ENCODE data around the gene KCNT2.

DNA sequence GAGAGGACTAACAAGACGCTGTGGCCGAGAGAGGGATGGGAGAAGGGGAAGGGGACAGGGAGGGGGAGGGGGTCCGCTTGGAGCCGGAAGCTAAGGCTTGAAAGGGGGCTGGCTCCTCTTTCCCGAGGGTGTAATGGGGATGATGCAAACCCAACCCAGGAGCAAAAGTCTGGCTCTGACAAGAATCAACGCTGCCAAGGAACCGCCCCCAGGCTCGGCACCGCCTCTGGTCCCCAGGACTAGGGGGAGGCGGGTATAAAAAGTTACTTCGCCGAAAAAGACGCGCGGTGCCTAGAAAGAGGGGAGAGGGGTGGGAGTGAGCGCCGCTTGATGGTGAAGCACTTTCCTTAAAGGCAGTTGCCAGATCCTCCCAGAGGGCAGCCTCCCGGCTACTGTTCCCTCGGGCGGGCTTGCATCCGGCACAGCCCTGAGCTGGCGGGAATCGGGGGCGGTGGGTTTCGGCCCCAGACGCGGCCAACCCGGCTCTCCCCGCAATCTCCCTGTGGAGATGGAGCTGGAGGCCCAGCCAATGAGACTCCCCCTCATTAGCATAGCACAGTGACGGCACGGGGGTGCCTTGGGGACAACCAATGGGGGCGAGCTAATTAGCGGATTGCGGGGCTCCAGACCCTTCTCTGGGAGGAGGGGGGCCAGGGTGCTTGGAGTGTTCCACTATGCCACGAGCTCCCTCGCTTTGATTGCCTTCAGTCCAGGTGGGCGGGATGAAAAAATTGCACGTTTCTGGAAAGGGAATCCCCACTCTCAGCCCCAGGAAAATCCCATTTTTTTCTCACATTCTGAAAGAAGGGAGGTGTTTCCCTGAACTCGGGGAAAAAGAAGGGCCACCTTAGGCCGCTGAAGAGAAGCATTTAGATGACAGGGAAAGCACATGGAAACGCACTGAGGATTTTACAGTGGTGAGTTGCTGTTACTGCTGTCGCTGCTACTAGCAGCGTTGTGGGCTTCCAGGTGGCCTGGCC is at the start of gene KCNT2:
- TF ChIP-seq ZNF274 (IDR thresholded peaks at IDR 0.05; ENCODE audit: low read depth, low read length) (no peak), SUZ12 (IDR thresholded peaks at IDR 0.05; ENCODE audit: extremely low read depth, insufficient read depth, insufficient read length) (no peak), YY1 (IDR thresholded peaks at IDR 0.05; ENCODE audit: insufficient read depth, insufficient read length) (no peak)

Measured in NT2/D1 (cell line).